ENCODE data around the gene HOXD12.

DNA sequence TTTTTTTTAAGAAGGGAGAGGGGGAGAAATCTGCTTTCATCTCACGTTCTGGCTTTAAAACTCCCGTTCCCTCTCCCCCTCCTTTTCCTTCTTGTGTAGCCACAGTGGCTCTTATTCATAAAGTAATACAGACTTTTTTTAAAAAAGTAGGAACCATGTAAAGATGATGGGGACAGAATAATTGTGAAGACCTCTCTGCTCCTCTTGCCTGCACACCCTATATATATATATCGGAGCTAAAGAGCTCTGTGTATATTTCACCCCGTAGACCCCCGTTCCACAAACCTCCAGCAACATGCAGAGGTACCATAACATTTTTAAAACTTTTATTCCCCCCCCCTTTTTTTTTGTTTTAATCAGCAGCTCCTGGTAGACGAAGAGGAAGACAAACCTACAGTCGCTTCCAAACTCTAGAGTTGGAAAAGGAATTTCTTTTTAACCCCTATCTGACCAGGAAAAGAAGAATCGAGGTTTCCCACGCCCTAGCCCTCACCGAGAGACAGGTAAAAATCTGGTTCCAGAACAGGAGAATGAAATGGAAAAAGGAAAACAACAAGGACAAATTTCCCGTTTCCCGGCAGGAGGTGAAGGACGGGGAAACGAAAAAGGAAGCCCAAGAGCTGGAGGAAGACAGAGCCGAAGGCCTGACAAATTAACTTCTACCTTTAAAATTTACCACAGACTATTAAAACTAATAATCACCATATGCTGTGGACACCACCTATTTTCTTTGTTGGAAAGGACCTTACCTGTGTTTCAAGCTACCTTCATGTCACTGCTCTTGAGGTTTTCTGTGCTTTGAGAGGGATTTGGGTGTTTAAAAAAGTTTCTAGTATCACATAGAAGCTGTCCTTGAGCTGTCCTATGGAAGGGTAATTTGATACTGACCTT, 31.6 kb downstream of the HOXD12 start:
- TF ChIP-seq POLR2A (IDR thresholded peaks at IDR 0.05), result no peak
- TF ChIP-seq, protein P1, sequence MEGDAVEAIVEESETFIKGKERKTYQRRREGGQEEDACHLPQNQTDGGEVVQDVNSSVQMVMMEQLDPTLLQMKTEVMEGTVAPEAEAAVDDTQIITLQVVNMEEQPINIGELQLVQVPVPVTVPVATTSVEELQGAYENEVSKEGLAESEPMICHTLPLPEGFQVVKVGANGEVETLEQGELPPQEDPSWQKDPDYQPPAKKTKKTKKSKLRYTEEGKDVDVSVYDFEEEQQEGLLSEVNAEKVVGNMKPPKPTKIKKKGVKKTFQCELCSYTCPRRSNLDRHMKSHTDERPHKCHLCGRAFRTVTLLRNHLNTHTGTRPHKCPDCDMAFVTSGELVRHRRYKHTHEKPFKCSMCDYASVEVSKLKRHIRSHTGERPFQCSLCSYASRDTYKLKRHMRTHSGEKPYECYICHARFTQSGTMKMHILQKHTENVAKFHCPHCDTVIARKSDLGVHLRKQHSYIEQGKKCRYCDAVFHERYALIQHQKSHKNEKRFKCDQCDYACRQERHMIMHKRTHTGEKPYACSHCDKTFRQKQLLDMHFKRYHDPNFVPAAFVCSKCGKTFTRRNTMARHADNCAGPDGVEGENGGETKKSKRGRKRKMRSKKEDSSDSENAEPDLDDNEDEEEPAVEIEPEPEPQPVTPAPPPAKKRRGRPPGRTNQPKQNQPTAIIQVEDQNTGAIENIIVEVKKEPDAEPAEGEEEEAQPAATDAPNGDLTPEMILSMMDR (IDR thresholded peaks at IDR 0.05), result no peak
- no peak for TF ChIP-seq EP300 (IDR thresholded peaks at IDR 0.05)

All from ovary (tissue), 3 donors.